Neuronal stem cell (in vitro differentiated cells): ENCODE data around the gene GPR139.

ENCODE experiments used
- DNase-seq: peaks from one replicate; pipeline ENCODE4 v3.0.0-alpha.2; 2013; ENCODE audit warnings: low spot score
- H2AFZ ChIP-seq: one replicate; pipeline ENCODE4 v1.6.1; 2013; ENCODE audit warnings: mild to moderate bottlenecking, low read length, inconsistent platforms
- H2AK5ac ChIP-seq: 2 replicates; pipeline ENCODE4 v1.6.1; 2013; ENCODE audit warnings: low read depth, mild to moderate bottlenecking, inconsistent platforms, low read length, moderate library complexity, mixed read lengths
- H2BK120ac ChIP-seq: 2 replicates; pipeline ENCODE4 v1.6.1; 2013; ENCODE audit warnings: low read depth, mild to moderate bottlenecking, inconsistent platforms, low read length, moderate library complexity, mixed read lengths
- H2BK12ac ChIP-seq: one replicate; pipeline ENCODE4 v1.6.1; 2013; ENCODE audit warnings: low read length, inconsistent platforms
- H2BK15ac ChIP-seq: 2 replicates; pipeline ENCODE4 v1.6.1; 2013; ENCODE audit warnings: mild to moderate bottlenecking, low read length, inconsistent platforms, mixed read lengths
- H2BK5ac ChIP-seq: one replicate; pipeline ENCODE4 v1.6.1; 2013; ENCODE audit warnings: inconsistent platforms, mild to moderate bottlenecking, low read length, moderate library complexity
- H3K14ac ChIP-seq: one replicate; pipeline ENCODE4 v1.6.1; 2013; ENCODE audit warnings: low read length, inconsistent platforms
- H3K18ac ChIP-seq: 2 replicates; pipeline ENCODE4 v1.6.1; 2013; ENCODE audit warnings: low read length, inconsistent platforms
- H3K23ac ChIP-seq: 2 replicates; pipeline ENCODE4 v1.6.1; 2013; ENCODE audit warnings: low read depth, mild to moderate bottlenecking, mixed read lengths, low read length, inconsistent platforms; ENCODE audit not compliant: poor library complexity
- H3K27ac ChIP-seq: replicated peaks from 3 replicates; pipeline ENCODE4 v1.5.1; 2013; ENCODE audit warnings: low read length, inconsistent platforms
- H3K27me3 ChIP-seq, 3 experiments: 2 replicates each; pipeline ENCODE4 v1.6.1; 2013; ENCODE audit warnings: low read length in 3 of 3, mild to moderate bottlenecking in 2 of 3, inconsistent platforms in 1 of 3, low read depth in 1 of 3, mixed read lengths in 1 of 3, moderate library complexity in 1 of 3; ENCODE audit not compliant: control insufficient read depth in 3 of 3, insufficient read depth in 3 of 3
- H3K36me3 ChIP-seq, 2 donors: replicated peaks in 1 of 2; 2 replicates each; pipeline ENCODE4 v1.6.1; 2013; ENCODE audit warnings: low read length in 2 of 2; ENCODE audit not compliant: control insufficient read depth in 2 of 2, insufficient read depth in 2 of 2
- H3K4ac ChIP-seq: 2 replicates; pipeline ENCODE4 v1.6.1; 2013; ENCODE audit warnings: inconsistent platforms, mild to moderate bottlenecking, low read length, moderate library complexity
- H3K4me1 ChIP-seq, 2 donors: 1 replicate in 1 of 2; 2 replicates in 1 of 2; pipeline ENCODE4 v1.6.1; 2013; ENCODE audit warnings: low read length in 2 of 2, low read depth in 1 of 2; ENCODE audit not compliant: control insufficient read depth in 2 of 2, insufficient read depth in 1 of 2
- H3K4me2 ChIP-seq: one replicate; pipeline ENCODE4 v1.6.1; 2013; ENCODE audit warnings: mild to moderate bottlenecking, low read length, inconsistent platforms; ENCODE audit not compliant: insufficient read depth, poor library complexity, severe bottlenecking
- H3K4me3 ChIP-seq, 2 donors: 2 replicates each; pipeline ENCODE4 v1.5.1; 2013; ENCODE audit warnings: low read length in 2 of 2, mild to moderate bottlenecking in 2 of 2, inconsistent platforms in 1 of 2, moderate library complexity in 1 of 2
- H3K79me1 ChIP-seq: one replicate; pipeline ENCODE4 v1.6.1; 2013; ENCODE audit warnings: low read depth, mild to moderate bottlenecking, inconsistent platforms, low read length, moderate library complexity
- H3K9ac ChIP-seq: one replicate; pipeline ENCODE4 v1.6.1; 2013; ENCODE audit warnings: mild to moderate bottlenecking, low read depth, low read length, inconsistent platforms; ENCODE audit not compliant: poor library complexity
- H3K9me3 ChIP-seq, 2 donors: replicated peaks in 1 of 2; 2 replicates each; pipeline versions ENCODE3 to v1.6.1; 2013; ENCODE audit warnings: low read length in 2 of 2, mild to moderate bottlenecking in 2 of 2, inconsistent platforms in 1 of 2, low read depth in 1 of 2, mixed read lengths in 1 of 2, moderate library complexity in 1 of 2; ENCODE audit not compliant: control insufficient read depth in 2 of 2, insufficient read depth in 1 of 2
- H4K8ac ChIP-seq: one replicate; pipeline ENCODE4 v1.6.1; 2013; ENCODE audit warnings: low read depth, mild to moderate bottlenecking, inconsistent platforms, low read length, moderate library complexity
- H4K91ac ChIP-seq: one replicate; pipeline ENCODE4 v1.6.1; 2013; ENCODE audit warnings: low read length, low read depth, mild to moderate bottlenecking, inconsistent platforms; ENCODE audit not compliant: poor library complexity
- WGBS, 2 donors: extraction: QIAGEN DNeasy Blood & Tissue Kit; methylation state at CpG; one replicate each; pipeline ENCODE4 v1.1.7; 2013; ENCODE audit warnings: missing lambda C conversion rate in 2 of 2, mixed read lengths in 1 of 2; ENCODE audit not compliant: insufficient read length in 2 of 2, insufficient replicate concordance in 1 of 2; ENCODE audit errors: extremely low coverage in 2 of 2; 5-methylcytosine and 5-hydroxymethylcytosine counted together

GPR139 gene

DNA sequence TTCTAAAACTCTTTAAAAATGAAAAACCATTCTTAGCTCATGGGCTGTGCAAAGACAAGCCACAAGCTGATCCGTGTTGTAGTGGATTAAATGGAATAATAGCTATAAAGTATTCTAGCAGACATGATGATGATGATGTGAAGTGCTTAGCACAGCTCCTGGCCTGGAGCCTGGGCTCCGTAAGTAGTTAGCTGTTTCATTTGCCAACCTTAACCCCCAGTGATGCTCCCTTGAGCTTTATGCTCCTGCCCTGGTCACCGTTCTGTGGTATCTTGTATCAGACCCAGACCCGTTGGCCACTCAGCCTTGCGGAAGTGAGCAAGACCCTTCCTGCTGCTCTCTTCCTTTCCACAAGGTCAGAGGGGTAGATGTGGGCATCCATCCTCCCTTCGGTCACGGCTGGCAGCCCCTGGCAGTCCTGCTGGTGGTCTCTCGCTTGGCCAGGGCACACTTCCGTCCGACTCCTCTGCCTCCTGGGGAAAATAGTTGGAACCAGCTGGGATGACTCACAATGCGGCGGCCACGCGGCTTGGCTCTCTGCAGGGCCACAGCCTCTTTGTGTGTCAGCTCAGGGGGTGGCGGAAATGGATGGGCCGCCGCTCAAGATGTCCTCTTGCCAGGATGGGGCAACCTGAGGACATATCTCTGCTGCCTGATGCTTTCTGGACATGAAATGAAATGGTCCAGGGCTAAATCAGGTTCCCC, 79.1 kb downstream of the GPR139 start:
- Histone ChIP-seq H3K79me1 (no peaks in the 10 kb centered on the region), H3K23ac (no peak overlapping the region), H2AK5ac (no peak overlapping the region), H3K4me2 (no peak overlapping the region), H2BK15ac (no peak overlapping the region), H3K27ac (no peak overlapping the region), H3K4me1 (no peaks in the 10 kb centered on the region), H3K14ac (no peak overlapping the region), H2AFZ (peak overlapping the region; percentile 0), H3K27me3 (no peaks in the 10 kb centered on the region), H3K4ac (no peak overlapping the region), H2BK5ac (no peak overlapping the region), H2BK120ac (no peak overlapping the region), H3K36me3 (no peaks in the 10 kb centered on the region), H3K9me3 (no peaks in the 10 kb centered on the region), H4K8ac (no peak overlapping the region), H2BK12ac (no peak overlapping the region), H4K91ac (no peak overlapping the region), H3K18ac (no peak overlapping the region), H3K9ac (no peak overlapping the region), H3K4me3 (peak overlapping the region in 1 of 2 donors; percentile 45)
- DNase-seq, result no peak
- no CpG with 5 or more reads among the region's 17 CpGs for WGBS, 2 donors

DNA sequence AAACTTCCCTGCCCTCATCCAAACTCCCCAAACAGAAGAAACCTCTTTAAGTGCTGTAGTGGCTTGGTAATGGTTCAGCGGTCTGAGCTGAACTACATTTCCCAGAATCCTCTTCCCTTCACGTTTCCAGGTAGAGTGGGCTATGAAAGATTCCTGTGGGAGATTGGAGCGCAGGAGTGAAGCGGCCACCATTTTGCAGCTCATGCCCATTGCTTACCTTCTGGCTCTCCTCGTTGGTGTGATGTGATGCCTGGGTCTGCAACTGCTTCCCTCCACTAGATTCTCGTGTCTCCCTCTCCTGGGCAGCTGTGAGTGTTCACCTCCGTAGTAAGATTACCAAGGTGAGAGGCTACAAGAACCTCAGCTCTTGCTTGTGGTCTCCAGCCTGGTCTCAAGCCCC, 82.1 kb downstream of the GPR139 start:
- Histone ChIP-seq H3K27me3 (no peaks in the 10 kb centered on the region), H3K79me1 (no peaks in the 10 kb centered on the region), H3K4me3 (no peak overlapping the region), H2AFZ (no peak overlapping the region), H3K4me1 (no peaks in the 10 kb centered on the region), H3K4ac (no peak overlapping the region), H3K18ac (no peak overlapping the region), H2BK120ac (no peak overlapping the region), H3K36me3 (no peaks in the 10 kb centered on the region), H3K9me3 (no peaks in the 10 kb centered on the region), H4K8ac (no peak overlapping the region), H4K91ac (no peak overlapping the region), H2BK15ac (no peak overlapping the region), H2BK12ac (no peak overlapping the region), H3K14ac (no peak overlapping the region), H3K23ac (no peak overlapping the region), H2BK5ac (no peak overlapping the region), H3K9ac (no peak overlapping the region), H2AK5ac (no peak overlapping the region), H3K27ac (no peak overlapping the region), H3K4me2 (no peak overlapping the region)
- no CpG with 5 or more reads among the region's 7 CpGs for WGBS, 2 donors
- no peak for DNase-seq

DNA sequence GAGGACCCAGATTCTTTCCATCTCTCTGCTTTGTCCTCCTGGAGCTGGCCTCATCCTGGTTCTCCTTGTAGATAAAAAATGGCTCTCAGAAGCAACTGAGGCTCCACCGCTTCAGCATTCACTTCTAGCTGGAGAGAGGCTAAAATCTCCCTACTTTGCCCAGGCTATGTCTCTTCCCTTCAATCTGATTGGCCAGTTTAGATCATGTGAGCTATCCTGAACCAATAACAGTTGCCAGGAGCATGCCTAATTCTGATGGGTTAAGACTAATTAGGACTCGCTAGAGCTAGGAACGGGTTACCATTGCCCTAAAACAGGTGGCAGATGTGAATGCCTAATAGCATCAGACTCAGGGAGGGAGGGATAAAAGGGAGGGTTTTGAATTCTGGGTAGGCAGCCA, 89.6 kb downstream of the GPR139 start:
- Histone ChIP-seq H3K36me3 (no peaks in the 10 kb centered on the region), H3K4ac (no peak overlapping the region), H3K4me1 (no peaks in the 10 kb centered on the region), H3K9ac (no peak overlapping the region), H2BK12ac (no peak overlapping the region), H2BK5ac (no peak overlapping the region), H3K4me3 (no peak overlapping the region), H3K18ac (no peak overlapping the region), H2AK5ac (no peak overlapping the region), H4K91ac (no peak overlapping the region), H2BK15ac (no peak overlapping the region), H3K79me1 (no peaks in the 10 kb centered on the region), H3K27me3 (no peaks in the 10 kb centered on the region), H3K27ac (no peak overlapping the region), H3K9me3 (no peaks in the 10 kb centered on the region), H2BK120ac (no peak overlapping the region), H2AFZ (no peak overlapping the region), H3K14ac (no peak overlapping the region), H3K4me2 (no peak overlapping the region), H3K23ac (no peak overlapping the region), H4K8ac (no peak overlapping the region)
- WGBS, 2 donors, result no CpG with 5 or more reads among the region's 3 CpGs
- DNase-seq, result no peak
